ENCODE measurements around the gene CCDC154. TPM values are rescaled to one million over a fixed set of nuclear protein-coding genes. Genes with fewer than 3 reads are reported as not detected.

Gene CCDC154
- total and polyA plus RNA-seq, 10 of the 15 experiments (the other 5 are each of a cell fraction or from before 2014, with no cell fraction given): 0.06 to 0.26 (median 0.25) TPM; not detected in 7

DNA sequence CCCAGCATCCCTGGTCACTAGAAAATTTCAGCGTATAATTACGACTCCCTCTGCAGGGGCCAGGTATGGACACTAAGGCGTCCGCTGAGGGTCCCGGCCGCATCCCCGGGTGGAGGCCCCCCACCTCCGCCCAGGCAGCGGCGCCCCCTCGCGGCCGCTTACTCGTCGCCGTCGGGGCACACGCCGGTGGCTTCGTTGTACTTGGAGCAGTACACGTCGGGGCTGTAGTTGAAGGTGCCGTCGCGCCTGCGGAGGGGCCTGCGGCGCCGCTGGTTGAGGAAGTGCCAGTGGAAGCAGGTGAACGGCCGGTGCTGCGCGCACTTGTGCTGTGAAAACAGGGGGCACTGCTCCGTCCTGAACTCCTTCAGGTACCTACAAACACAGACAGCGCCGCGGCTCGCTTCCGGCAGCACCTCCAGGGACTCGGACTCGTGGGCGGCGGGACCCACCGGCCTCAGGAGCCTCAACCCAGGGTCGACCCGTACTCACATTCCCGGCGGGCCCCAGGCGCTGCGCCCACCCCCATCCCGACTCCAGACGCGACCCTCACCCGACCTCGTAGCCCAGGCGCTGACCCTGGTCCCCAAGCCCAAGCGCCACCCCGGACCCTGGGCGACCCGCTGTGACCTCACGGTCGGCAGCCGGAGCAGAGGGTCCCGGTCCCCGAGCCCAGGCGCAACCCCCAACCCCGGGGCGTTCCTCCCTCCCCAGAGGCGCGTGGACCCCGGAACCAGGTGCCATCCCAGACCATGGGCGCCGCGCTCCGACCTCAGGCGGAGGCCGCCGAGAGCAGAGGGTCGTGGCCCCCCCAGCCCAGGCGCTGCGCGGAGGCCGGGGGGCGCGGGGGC is 30.4 kb downstream of the CCDC154 start (continued):
- TF ChIP-seq IKZF1 (conservative IDR thresholded peaks at IDR 0.05) (peak; percentile 99), POLR2A (IDR thresholded peaks at IDR 0.05; ENCODE audit: low read depth, low read length) (peak; percentile 72), HCFC1 (IDR thresholded peaks at IDR 0.05; ENCODE audit: low read length) (no peak; the same call in 1 of the 2 replicates), ZSCAN29 (IDR thresholded peaks at IDR 0.05) (0 out of 2 replicates have a peak, but pooled peaks have one; percentile 47), ZBED1 (IDR thresholded peaks at IDR 0.05; ENCODE audit: borderline replicate concordance) (no peak), GATAD2B (conservative IDR thresholded peaks at IDR 0.05; ENCODE audit: low read depth) (peak; percentile 43), SMARCA5 (IDR thresholded peaks at IDR 0.05) (peak; percentile 93), ZBTB4 (CRISPR knock-in tag; IDR thresholded peaks at IDR 0.05) (no peak), HDGF (IDR thresholded peaks at IDR 0.05) (0 out of 2 replicates have a peak, but pooled peaks have one; percentile 25), ZNF274 (IDR thresholded peaks at IDR 0.05; ENCODE audit: insufficient read depth, insufficient read length) (no peak), YY1 (IDR thresholded peaks at IDR 0.05; ENCODE audit: low read depth, low read length) (0 out of 2 replicates have a peak, but pooled peaks have one; percentile 35), EED (IDR thresholded peaks at IDR 0.05; ENCODE audit: low read depth) (peak; percentile 27; the same call in 1 of the 2 replicates), CTCF (IDR thresholded peaks at IDR 0.05 in 2 of 3, conservative IDR thresholded peaks at IDR 0.05 in 1 of 3; ENCODE audit: control insufficient read depth in 2 of 3, extremely low read depth in 1 of 3, insufficient read depth in 1 of 3, low read depth in 3 of 3, low read length in 3 of 3) (peak; percentile 62 to 70 (median 64))
- TF ChIP-seq, protein P1, sequence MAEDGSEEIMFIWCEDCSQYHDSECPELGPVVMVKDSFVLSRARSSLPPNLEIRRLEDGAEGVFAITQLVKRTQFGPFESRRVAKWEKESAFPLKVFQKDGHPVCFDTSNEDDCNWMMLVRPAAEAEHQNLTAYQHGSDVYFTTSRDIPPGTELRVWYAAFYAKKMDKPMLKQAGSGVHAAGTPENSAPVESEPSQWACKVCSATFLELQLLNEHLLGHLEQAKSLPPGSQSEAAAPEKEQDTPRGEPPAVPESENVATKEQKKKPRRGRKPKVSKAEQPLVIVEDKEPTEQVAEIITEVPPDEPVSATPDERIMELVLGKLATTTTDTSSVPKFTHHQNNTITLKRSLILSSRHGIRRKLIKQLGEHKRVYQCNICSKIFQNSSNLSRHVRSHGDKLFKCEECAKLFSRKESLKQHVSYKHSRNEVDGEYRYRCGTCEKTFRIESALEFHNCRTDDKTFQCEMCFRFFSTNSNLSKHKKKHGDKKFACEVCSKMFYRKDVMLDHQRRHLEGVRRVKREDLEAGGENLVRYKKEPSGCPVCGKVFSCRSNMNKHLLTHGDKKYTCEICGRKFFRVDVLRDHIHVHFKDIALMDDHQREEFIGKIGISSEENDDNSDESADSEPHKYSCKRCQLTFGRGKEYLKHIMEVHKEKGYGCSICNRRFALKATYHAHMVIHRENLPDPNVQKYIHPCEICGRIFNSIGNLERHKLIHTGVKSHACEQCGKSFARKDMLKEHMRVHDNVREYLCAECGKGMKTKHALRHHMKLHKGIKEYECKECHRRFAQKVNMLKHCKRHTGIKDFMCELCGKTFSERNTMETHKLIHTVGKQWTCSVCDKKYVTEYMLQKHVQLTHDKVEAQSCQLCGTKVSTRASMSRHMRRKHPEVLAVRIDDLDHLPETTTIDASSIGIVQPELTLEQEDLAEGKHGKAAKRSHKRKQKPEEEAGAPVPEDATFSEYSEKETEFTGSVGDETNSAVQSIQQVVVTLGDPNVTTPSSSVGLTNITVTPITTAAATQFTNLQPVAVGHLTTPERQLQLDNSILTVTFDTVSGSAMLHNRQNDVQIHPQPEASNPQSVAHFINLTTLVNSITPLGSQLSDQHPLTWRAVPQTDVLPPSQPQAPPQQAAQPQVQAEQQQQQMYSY (CRISPR knock-in tag; IDR thresholded peaks at IDR 0.05): no peak
- TF ChIP-seq, protein P2, sequence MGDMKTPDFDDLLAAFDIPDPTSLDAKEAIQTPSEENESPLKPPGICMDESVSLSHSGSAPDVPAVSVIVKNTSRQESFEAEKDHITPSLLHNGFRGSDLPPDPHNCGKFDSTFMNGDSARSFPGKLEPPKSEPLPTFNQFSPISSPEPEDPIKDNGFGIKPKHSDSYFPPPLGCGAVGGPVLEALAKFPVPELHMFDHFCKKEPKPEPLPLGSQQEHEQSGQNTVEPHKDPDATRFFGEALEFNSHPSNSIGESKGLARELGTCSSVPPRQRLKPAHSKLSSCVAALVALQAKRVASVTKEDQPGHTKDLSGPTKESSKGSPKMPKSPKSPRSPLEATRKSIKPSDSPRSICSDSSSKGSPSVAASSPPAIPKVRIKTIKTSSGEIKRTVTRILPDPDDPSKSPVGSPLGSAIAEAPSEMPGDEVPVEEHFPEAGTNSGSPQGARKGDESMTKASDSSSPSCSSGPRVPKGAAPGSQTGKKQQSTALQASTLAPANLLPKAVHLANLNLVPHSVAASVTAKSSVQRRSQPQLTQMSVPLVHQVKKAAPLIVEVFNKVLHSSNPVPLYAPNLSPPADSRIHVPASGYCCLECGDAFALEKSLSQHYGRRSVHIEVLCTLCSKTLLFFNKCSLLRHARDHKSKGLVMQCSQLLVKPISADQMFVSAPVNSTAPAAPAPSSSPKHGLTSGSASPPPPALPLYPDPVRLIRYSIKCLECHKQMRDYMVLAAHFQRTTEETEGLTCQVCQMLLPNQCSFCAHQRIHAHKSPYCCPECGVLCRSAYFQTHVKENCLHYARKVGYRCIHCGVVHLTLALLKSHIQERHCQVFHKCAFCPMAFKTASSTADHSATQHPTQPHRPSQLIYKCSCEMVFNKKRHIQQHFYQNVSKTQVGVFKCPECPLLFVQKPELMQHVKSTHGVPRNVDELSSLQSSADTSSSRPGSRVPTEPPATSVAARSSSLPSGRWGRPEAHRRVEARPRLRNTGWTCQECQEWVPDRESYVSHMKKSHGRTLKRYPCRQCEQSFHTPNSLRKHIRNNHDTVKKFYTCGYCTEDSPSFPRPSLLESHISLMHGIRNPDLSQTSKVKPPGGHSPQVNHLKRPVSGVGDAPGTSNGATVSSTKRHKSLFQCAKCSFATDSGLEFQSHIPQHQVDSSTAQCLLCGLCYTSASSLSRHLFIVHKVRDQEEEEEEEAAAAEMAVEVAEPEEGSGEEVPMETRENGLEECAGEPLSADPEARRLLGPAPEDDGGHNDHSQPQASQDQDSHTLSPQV (IDR thresholded peaks at IDR 0.05): 0 out of 2 replicates have a peak, but pooled peaks have one; percentile 9

Data from GM12878 (cell line).